Activated T-helper 17 cell treated with anti-CD3 and anti-CD28 coated beads, Interleukin-2, amount 50 U/mL, for 72 hours (primary cell): ENCODE measurements around the gene FAM171A2. TPM values are rescaled to one million over a fixed set of nuclear protein-coding genes. Genes with fewer than 3 reads are reported as not detected.
"Not testable (repeated sequence)": the region's sequence is repeated elsewhere in the genome, so short reads cannot be mapped to it uniquely, and the experiment has no call there.

Experiments used
- ATAC-seq: fragments of 150-1000 bp; cut with Tn5 transposase; replicated peaks from 2 replicates; pipeline ENCODE4 v1.10.0; 2021; ENCODE audit warnings: mild to moderate bottlenecking, moderate library complexity
- H3K27ac Mint-ChIP-seq: one replicate; pipeline ENCODE4 v1.8.0; 2022; ENCODE audit warnings: mixed read lengths
- H3K27me3 Mint-ChIP-seq: one replicate; pipeline ENCODE4 v1.8.0; 2022; ENCODE audit warnings: mixed read lengths
- H3K36me3 Mint-ChIP-seq: one replicate; pipeline ENCODE4 v1.8.0; 2022; ENCODE audit warnings: low read depth, mild to moderate bottlenecking, mixed read lengths
- H3K4me1 Mint-ChIP-seq: one replicate; pipeline ENCODE4 v1.8.0; 2022; ENCODE audit warnings: mixed read lengths
- H3K4me3 Mint-ChIP-seq: one replicate; pipeline ENCODE4 v1.8.0; 2022; ENCODE audit warnings: mild to moderate bottlenecking, mixed read lengths
- H3K9me3 Mint-ChIP-seq: one replicate; pipeline ENCODE4 v1.8.0; 2022; ENCODE audit warnings: mixed read lengths
- total RNA-seq, 2 donors: library from RNA; stranded (reverse); gene quantifications; one replicate each; pipeline ENCODE4 v1.2.3, GENCODE V29; 2022

Gene FAM171A2
- total RNA-seq, 2 donors from 2014 or later, result 0.17 to 0.32 TPM

GRCh38 chr17:44331249-44331760 lies 32.3 kb downstream of the FAM171A2 start:
- peak; percentile 70 for ATAC-seq
- no peaks in the 10 kb centered on the region for H3K36me3 Mint-ChIP-seq
- H3K4me1 Mint-ChIP-seq, result no peaks in the 10 kb centered on the region
- H3K27me3 Mint-ChIP-seq, result no peaks in the 10 kb centered on the region
- H3K4me3 Mint-ChIP-seq, result no peak overlapping the region
- H3K9me3 Mint-ChIP-seq, result no peaks in the 10 kb centered on the region
- H3K27ac Mint-ChIP-seq, result no peak overlapping the region

DNA sequence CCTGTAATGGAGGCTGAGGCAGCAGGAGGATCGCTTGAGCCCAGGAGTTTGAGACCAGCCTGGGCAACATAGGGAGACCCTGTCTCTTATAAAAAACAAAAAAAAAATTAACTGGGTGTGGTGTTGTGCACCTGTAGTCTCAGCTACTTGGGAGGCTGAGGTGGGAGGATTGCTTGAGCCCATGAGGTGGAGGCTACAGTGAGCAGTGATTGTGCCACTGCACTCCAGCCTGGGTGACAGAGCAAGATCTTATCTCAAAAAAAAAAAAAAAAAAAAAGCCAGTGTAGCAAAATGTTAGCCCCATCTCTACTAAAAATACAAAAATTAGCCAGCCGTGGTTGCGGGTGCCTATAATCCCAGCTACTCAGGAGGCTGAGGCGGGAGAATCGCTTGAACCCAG lies 33.4 kb downstream of the FAM171A2 start:
- not testable (repeated sequence) for ATAC-seq, H3K4me3 Mint-ChIP-seq, H3K9me3 Mint-ChIP-seq, H3K4me1 Mint-ChIP-seq, H3K27me3 Mint-ChIP-seq, H3K27ac Mint-ChIP-seq, H3K36me3 Mint-ChIP-seq

DNA sequence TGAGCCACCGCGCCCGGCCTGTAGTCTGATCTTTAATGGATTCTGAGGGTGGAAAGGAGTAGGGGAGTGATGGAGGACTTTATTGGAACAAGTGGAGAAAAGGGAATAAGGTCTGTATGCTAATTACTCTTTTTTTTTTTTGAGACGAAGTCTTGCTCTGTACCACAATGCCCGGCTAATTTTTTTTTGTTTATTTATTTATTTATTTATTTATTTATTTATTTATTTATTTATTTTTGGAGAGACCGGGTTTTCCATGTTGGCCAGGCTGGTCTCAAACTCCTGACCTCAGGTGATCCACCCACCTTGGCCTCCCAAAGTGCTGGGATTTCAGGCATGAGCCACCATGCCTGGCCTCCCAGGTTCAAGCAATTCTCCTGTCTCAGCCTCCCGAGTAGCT lies 34.1 kb downstream of the FAM171A2 start:
- not testable (repeated sequence) for H3K9me3 Mint-ChIP-seq, H3K27ac Mint-ChIP-seq, H3K36me3 Mint-ChIP-seq, H3K27me3 Mint-ChIP-seq, H3K4me3 Mint-ChIP-seq, ATAC-seq, H3K4me1 Mint-ChIP-seq

DNA sequence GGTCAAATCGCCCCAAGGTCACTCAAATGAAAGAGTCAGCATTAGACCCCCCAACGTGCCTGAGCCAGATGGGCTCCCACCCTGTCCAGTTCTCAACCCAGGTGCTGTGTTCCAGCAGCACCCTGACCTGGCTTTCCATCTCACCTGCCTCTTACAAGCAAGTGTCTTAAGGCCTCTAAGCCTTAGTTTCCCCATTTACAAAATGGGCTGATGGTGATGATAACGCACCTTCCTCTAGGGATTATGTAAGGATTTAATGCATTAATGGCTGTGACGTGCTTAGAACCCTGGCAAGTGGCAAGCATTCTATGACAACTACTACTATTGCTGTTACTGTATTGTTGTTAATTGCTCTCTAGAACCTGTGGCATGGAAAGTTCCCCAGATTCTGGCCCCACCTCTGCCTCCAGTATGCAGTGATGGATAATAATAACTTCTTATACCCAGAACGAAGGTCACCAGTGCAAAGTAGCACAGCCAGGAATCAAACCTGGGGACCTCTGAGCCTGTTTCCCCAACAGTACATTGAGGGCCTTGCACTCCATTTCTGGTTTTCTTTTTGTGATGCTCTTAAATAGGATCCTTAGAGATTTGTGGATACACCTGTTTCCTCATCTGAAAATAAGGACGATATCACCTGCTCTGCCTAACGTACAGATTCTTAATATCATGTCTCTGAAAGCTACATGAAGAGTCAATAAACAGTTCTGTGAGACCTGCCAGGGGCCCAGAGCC lies 35.8 kb downstream of the FAM171A2 start:
- Mint-ChIP-seq H3K27me3 (no peaks in the 10 kb centered on the region), H3K4me1 (no peaks in the 10 kb centered on the region), H3K36me3 (no peaks in the 10 kb centered on the region), H3K4me3 (peak overlapping the region; percentile 89), H3K9me3 (no peaks in the 10 kb centered on the region), H3K27ac (no peak overlapping the region)
- ATAC-seq, result no peak

DNA sequence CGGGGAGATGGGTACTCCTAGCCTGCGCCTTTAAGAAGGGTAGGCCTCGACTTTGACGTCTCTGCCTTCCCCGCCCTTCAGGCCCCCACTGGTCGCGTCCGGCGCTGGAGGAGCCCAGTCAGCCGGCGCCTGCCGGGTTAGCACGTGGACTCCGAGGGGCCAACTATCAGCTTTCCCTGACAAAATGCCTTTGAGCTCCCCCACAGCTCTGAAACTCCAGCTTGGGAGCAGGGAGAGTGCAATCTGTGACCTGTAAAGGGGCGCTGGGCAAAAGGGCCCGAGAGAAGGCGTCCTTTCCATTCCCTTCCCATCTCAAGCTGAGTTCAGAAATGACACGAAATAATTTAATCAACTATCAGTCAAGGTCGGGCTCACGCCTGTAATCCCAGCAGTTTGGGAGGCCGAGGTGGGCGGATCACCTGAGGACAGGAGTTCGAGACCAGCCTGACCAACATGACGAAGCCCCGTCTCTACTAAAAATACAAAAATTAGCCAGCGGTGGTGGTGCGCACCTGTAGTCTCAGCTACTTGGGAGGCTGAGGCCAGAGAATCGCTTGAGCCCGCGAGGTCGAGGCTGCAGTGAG lies 36.7 kb downstream of the FAM171A2 start:
- Mint-ChIP-seq H3K36me3 (peaks cover 7% of the 10 kb centered on the region), H3K9me3 (no peaks in the 10 kb centered on the region), H3K27me3 (no peaks in the 10 kb centered on the region), H3K4me1 (no peaks in the 10 kb centered on the region), H3K4me3 (peak overlapping the region; percentile 89), H3K27ac (peak overlapping the region; percentile 90)
- peak; percentile 57 for ATAC-seq

DNA sequence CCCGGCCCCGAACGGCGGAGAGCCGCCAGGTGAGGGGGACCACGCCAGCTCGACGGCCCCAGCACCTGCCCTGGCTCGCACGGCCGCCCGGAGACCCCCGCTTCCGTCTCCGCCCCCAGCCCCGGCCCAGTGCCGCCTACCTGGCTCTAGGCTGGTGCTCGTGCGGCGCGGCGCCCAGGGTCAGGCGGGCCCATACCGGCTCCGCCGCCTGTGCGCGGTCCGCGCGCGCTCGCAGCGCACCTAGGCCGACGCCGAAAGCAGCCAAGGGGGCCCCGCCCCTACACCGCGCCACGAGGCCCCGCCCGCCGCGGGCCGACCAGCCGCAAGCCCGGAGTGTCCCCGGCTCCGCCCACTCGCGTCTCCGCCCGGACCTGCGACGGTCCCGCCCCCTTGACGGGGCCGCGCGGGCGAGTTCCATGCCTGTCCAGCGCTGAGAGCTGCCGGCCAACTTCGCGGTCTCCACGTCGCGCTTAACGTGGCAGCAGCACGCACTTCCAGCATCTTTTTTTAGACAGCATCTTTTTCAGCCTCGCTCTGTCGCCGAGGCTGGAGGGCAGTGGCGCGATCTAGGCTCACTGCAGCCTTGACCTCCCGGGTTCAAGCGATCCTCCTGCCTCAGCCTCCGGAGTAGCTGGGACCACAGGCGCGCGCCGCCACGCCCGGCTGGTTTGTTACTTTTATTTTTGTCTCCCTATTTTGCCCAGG lies 38.9 kb downstream of the FAM171A2 start, which contains the start of gene SLC25A39:
TSS of gene SLC25A39 (minus strand) at position 253 of the 705 bp plus-strand sequence. CDS start 1,261 bp downstream, outside the sequence.
- Mint-ChIP-seq H3K9me3 (no peaks in the 10 kb centered on the region), H3K36me3 (peaks cover 21% of the 10 kb centered on the region), H3K27ac (peak within 1 kb of the TSS; percentile 90), H3K27me3 (no peaks in the 10 kb centered on the region), H3K4me1 (no peaks in the 10 kb centered on the region), H3K4me3 (peak within 1 kb of the TSS; percentile 89)
- ATAC-seq, result peak; percentile 83

- H3K36me3 Mint-ChIP-seq, result peaks cover 27% of the 10 kb centered on the region
- no peaks in the 10 kb centered on the region for H3K9me3 Mint-ChIP-seq
- peak; percentile 2 for ATAC-seq
- H3K27me3 Mint-ChIP-seq, result no peaks in the 10 kb centered on the region
- H3K4me1 Mint-ChIP-seq, result no peaks in the 10 kb centered on the region
- peak overlapping the region; percentile 52 for H3K27ac Mint-ChIP-seq
- peak overlapping the region; percentile 72 for H3K4me3 Mint-ChIP-seq
Measured at GRCh38 chr17:44324092-44324570, 39.5 kb downstream of the FAM171A2 start.

GRCh38 chr17:44323359-44324091 lies 40.1 kb downstream of the FAM171A2 start:
- Mint-ChIP-seq H3K27me3 (no peaks in the 10 kb centered on the region), H3K4me3 (peak overlapping the region; percentile 72), H3K36me3 (peaks cover 28% of the 10 kb centered on the region), H3K4me1 (no peaks in the 10 kb centered on the region), H3K9me3 (no peaks in the 10 kb centered on the region), H3K27ac (peak overlapping the region; percentile 52)
- no peak for ATAC-seq

DNA sequence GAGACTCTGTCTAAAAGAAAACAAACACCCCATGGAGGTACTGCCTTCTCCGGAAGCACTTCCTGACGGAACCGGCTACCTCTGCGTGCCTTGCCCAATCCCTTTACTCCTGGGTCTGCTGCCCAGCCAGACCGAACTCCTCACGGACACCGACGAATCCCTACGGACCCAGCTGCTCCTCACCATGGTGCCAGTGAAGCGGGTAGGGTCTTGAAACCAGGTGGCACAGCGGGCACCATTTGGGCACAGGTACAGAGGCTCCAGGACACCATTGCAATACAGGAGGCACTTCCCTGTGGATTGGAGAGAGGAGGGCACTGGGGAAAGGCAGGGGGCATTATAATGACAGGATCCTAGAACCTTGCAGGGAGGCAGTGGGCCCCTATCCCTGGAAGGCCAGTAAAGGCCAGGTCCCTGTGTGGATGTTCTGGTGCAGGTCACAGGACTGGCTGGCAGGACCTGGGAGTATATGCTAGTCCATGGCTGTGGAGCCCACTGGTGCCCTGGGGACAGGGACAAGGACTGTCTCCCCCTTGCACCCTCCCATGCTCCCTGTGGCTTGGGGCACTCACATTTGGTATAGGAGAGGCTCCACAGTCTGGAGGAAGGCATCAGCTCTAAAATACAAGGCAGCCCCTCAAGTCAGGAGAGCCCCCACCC lies 41.3 kb downstream of the FAM171A2 start:
- no peak for ATAC-seq
- Mint-ChIP-seq H3K4me1 (no peaks in the 10 kb centered on the region), H3K4me3 (peak overlapping the region; percentile 7), H3K36me3 (peaks cover 28% of the 10 kb centered on the region), H3K27me3 (peaks cover 4% of the 10 kb centered on the region), H3K9me3 (no peaks in the 10 kb centered on the region), H3K27ac (no peak overlapping the region)

GRCh38 chr17:44321246-44322120 lies 42.2 kb downstream of the FAM171A2 start:
- ATAC-seq, result no peak
- Mint-ChIP-seq H3K27me3 (peaks cover 6% of the 10 kb centered on the region), H3K9me3 (no peaks in the 10 kb centered on the region), H3K4me1 (no peaks in the 10 kb centered on the region), H3K36me3 (peaks cover 28% of the 10 kb centered on the region), H3K27ac (no peak overlapping the region), H3K4me3 (no peak overlapping the region)

GRCh38 chr17:44320066-44320465 lies 43.6 kb downstream of the FAM171A2 start:
- Mint-ChIP-seq H3K36me3 (peaks cover 28% of the 10 kb centered on the region), H3K4me3 (no peak overlapping the region), H3K9me3 (no peaks in the 10 kb centered on the region), H3K27me3 (peaks cover 17% of the 10 kb centered on the region), H3K4me1 (peaks cover 8% of the 10 kb centered on the region), H3K27ac (no peak overlapping the region)
- ATAC-seq, result no peak

GRCh38 chr17:44318077-44318892 lies 45.4 kb downstream of the FAM171A2 start:
- peaks cover 8% of the 10 kb centered on the region for H3K4me1 Mint-ChIP-seq
- no peak overlapping the region for H3K4me3 Mint-ChIP-seq
- no peaks in the 10 kb centered on the region for H3K9me3 Mint-ChIP-seq
- H3K36me3 Mint-ChIP-seq, result peaks cover 28% of the 10 kb centered on the region
- ATAC-seq, result no peak
- H3K27ac Mint-ChIP-seq, result no peak overlapping the region
- H3K27me3 Mint-ChIP-seq, result peaks cover 23% of the 10 kb centered on the region
